GM10847 (cell line): ENCODE measurements around the gene MAP4K5.

Source experiments
- POLR2A ChIP-seq: IDR thresholded peaks from 2 replicates; pipeline ENCODE4 v1.6.1; 2011; ENCODE audit not compliant: insufficient read length; ENCODE audit errors: extremely low read depth

Gene MAP4K5

DNA sequence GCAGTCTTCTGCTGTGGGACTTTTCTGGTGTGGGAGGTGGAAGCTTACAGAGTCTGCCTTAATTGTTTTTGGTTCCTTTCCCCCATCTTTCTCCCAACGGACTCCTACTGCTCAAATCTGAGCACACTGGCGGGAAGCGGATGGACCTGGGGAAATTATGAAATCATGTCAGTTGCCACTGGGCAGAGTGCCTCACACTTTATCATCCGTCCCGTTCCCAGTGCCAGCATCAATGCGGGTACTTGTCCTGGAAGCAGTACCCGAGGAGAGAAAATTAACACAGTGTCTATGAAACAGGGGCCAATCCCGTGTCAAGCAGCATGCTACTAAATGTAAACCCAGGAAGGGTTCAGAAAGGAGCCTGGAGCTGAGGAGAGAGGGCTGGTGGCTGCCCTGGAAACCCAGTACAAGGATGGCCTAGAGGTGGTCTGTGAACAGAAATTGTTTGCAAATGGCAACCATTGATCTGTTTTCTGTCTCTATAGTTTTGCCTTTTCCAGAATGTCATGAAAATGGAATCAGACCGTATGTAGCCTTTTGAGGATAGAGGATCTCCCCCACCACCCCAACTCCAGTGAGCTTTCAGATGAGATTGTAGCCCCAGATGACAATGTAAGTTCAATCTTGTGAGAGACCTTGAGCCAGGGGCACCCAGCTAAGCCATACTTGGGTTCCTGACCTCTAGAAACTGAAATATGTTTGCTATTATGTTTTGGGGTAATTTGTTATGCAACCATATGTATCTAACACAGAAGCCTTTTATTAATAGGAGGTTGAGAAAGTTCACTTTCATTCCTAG is 134.8 kb downstream of the MAP4K5 start:
- TF ChIP-seq POLR2A: no peak

DNA sequence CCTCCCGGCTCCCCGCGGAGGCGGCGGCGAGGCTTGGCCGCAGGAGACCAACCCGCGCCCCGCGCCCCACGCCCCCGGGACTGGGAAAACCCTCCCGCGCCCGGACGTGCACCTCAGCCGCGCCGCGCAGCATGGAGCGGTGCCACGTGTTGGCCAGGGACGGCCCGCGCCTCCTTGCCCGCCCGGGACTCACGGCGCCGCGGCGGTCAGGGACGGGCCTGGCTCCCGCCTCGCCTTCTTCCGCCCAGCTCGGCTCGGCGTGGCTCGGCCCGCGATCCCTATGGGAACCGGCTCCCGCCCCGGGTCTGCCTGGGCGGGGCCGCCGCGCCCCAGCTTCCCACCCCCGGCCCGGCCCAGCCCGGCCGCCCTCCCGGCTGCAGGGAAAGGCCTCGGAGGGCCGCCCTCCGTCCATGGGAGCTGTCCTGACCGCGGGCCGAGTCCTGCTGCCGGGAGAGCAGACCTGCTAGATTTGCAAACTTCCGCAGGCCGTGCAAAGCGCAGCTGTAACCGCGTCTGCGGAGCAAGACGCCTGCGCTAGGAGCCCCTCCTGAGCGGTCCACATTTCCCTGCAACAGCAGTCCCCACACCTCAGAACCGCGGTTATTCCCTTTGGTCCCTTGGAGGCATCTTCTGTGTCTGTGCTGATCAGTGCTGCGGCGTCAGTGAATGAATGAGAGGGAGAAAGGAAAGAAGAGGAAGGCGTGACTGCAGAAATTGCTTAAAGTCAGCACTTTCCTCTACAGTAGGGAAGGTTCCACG is 135.6 kb downstream of the MAP4K5 start, which contains the start of gene CDKL1:
Gene CDKL1 (minus strand): TSS at position 251 of the 759 bp plus-strand sequence. CDS start 1,013 bp downstream, outside the sequence.
- TF ChIP-seq POLR2A: peak; percentile 27

DNA sequence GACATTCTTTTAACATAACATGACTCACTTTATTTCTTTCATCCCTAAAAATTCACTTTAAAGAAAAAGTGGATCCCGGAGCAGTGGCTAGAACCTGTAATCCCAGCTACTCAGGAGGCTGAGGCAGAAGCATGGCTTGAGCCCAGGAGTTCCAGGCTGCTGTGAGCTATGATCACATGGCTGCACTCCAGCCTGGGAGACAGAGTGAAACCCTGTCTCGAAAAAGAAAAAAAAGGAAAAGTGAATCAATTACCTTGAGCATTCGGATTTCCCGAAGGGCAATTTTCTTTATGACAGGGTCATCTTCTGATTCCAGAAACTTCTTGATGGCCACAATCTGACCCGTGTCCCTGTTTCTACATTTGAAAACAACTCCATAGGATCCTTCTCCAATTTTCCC is 136.9 kb downstream of the MAP4K5 start:
- no peak for TF ChIP-seq POLR2A

DNA sequence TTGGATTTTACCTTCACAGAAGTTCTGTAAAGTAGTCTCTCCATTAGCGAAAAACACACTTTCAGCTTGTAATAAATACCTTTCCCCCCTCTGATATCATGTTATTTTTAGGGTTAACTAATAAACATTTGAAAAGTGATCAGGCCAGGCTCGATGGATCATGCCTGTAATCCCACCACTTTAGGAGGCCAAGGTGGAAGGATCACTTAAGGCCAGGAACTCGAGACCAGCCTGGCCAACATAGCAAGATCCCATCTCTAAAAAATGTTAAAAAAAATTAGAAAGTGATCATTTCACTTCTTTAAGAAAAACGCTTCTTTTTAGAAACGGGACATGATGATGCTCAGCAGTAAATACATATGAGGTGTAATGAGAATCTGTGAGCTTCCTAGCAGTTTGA is 137.7 kb downstream of the MAP4K5 start:
- no peak for TF ChIP-seq POLR2A

DNA sequence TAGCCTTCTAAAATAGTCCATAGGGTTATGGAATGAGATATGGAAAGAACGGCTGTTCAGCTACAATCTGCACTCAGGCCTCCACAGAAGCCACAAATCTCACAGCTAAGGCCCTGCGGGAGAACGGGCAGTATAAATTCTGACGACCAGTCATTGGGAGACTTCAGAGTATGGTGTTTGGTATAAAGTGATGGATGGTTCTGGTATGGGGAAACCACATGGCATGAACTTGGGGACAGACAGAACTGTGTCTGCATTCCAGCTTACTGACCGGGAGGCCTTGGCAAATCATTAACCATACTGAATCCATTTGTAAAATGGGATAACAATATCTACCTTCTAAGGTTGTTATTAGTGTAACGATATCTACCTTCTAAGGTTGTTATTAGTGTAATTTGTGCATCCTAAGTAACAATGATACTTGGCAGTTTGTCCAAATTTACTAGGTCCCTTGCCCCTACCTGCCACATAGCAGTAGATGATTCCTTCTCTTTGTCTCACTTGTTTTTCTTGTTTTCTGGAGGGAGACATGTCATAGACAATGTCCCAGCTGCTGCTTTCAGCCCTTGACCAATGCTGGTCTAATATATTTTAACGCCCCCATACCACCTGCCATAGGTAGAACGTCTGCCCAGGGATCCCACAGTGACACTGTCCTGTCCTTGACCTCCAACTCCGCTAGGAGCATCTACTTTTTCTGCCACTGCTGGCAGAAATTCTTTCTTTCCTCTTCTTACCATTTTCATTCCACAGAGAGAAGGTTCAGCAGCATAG is 142.5 kb downstream of the MAP4K5 start:
- no peak for TF ChIP-seq POLR2A

DNA sequence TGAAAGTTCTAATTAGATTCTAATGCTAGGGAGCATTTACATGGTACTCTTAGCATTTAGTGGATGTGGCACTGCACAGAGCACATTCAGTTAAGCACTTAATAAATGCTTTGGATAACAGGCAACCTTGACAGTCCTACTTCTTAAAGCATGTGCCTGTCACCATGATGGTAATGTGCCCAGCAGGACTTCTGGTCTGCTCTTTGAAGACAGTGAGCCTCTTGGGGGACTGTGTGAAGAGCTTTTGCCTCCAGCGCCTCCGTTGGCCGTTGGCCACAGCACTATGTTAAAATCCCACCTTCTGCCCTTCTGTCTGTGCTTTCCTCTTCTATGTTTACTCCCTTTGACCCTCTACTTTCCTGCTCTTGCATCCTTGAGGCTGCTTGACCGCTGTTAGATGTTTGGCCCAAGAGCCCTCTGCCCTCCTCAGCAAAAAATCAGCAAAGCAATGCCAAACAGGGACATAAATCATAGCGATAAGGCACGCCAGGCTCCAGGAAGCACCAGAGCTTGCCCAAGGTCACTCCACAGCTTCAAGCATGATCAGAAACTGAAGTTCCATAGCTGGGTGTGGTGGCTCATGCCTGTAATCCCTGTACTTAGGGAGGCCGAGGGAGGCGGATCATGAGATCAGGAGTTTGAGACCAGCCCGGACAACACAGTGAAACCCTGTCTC is 144.0 kb downstream of the MAP4K5 start:
- no peak for TF ChIP-seq POLR2A

DNA sequence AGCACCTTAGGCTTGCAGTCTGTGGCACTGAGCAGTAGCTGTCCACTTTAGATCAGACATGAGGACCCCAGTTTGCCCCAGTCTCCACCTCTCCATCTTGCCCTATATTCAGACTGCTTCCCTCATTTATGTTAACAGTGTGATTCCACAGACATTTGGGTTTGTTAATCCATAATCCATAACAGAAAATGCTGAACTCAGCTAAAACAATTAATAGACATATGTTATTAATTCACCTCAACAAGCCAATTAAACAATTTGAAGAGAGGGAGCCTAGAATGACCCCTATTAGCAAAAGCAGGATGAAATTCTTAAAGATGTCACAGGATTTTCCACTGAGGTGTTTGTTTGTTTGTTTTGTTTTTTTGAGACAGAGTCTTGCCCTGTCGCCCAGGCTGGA is 144.8 kb downstream of the MAP4K5 start:
- no peak for TF ChIP-seq POLR2A

DNA sequence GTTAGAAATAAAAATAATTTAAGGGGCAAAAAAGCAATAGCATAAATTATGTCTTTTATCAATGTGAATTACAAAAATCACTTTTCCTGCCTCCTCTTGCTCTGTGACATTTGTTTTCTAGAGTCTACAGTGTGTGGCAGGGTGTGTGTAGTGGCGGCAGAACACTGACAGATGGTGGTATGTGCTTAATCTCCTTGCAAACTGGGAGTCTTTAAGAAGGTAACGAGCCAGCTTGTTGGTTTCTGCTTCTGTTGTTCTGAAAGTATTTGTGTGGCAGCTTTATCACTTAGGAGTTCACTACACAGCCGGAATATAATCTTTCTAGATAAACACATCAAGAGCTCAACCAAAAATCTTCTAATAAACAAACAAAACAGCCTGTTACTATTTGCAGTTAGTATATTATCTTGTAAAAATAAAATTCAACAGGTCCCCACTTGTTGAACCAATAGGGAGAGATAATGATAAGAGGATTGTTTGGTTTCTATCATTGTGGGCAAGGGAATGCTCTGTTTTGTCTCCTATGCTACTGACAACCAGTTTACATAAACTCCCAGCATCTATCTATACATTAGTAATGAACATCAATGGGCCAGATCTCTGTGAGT is 148.6 kb downstream of the MAP4K5 start:
- TF ChIP-seq POLR2A: no peak

DNA sequence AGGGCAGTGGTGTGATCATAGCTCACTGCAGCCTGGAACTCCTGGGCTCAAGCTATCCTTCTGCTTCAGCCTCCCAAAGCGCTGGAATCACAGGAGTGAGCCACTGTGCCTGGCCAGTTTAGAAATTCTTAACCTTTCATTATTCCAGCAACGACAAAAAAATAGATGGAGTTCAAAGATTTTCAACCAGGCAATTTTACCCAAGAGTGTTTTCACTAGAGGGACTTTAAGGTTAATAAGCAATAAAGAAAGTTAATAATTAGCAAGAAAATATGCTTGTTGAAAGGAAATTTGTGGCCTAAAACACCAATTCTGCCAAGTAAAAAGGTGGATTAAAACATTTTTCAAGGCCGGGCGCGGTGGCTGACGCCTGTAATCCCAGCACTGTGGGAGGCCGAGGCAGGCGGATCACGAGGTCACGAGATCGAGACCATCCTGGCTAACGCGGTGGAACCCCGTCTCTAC is 150.5 kb downstream of the MAP4K5 start:
- no peak for TF ChIP-seq POLR2A

DNA sequence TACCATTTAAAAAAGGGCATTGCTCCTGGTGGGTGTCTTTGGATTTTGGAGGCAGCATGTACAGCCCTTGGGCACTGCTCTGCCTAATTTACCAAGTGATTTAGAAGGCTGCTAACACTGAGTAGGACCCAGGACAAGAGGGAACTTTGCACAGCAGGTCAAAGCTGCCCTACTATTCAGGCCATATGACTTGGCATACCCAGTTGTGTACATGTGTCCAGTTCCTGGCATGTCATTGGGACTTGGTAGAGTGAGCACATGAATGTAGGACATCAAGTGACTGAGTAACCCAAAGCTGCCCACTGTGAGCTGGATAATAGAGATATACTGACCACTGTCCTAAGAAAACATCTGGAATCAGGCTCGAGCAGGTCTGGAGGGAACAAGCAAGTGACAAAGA is 151.4 kb downstream of the MAP4K5 start:
- TF ChIP-seq POLR2A: no peak

DNA sequence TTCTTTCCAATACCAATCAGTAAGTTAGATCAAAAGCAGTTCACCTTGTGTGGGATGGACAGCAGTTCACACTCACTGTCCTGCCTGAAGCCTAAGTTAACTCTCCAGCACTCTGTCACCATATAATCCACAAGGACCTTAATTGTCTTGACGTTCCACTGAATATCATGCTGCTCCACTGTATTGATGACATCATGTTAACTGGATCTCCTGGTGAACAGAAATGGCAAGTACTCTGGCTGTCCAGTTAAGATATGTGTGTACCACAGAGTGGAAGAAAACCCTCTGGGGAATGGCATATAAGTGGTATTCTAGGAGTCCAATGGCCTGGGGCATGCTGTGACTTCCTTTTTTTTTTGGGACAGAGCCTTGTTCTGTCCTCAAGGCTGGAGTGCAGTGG is 151.9 kb downstream of the MAP4K5 start:
- TF ChIP-seq POLR2A: no peak

DNA sequence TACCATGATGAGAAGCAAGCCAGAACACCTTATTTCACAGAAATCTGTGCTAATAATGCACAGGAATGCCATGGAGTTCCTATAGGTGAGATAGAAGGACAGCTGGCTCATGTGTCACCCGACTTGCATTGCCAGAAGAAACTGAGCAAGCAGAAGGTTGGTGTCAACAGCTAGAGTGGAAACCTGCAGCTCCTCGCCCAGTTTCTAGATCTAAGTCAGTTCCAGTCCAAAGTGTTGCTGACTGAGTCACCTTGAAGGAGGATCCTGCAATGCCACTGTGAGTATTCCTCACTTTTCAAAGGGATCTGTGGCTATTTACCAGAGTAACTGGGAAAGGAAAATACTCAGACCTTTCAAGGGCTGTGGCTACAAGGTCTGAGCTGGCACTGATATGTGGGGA is 152.8 kb downstream of the MAP4K5 start:
- no peak for TF ChIP-seq POLR2A

DNA sequence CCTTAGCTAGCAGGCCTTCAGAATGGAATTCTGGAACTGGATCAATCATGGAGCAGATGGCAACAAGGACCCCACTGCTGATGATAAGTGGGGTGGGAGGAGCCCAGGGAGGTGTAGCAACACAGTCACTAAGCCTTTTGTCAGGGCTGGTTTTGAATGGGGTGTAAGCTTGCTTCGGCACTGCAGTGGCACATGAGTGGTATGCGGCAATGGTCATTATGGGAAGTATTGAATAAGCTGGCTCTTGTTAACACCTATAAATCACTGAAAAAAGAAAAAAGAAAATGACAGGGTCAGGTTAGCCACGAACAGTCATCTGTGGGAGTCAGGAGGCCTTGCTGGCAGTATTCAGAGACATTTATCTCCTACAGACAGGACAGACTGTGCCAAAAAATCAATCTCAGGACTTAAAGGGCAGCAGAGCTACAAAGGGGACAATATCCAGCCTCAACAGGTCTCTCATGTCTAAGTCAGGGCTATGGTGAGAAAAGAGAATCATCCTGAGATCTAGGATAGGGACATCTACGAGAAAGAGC is 154.8 kb downstream of the MAP4K5 start:
- no peak for TF ChIP-seq POLR2A

DNA sequence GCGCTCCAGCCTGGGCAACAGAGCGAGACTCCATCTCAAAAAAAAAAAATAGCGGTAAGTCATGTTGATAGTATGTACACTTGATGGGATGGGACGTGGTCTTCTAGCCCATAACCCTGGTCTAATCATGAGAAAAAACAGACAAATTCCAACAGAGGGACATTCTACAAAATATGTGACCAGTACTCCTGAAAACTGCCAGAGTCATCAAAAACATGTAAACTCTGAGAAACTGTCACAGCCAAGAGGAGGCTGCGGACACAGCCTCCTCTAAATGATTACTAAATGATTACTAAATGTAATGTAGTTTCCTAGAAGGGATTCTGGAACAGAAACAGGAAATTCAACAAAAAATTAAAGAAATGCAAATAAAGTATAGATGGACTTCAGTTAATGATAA is 156.6 kb downstream of the MAP4K5 start:
- no peak for TF ChIP-seq POLR2A

DNA sequence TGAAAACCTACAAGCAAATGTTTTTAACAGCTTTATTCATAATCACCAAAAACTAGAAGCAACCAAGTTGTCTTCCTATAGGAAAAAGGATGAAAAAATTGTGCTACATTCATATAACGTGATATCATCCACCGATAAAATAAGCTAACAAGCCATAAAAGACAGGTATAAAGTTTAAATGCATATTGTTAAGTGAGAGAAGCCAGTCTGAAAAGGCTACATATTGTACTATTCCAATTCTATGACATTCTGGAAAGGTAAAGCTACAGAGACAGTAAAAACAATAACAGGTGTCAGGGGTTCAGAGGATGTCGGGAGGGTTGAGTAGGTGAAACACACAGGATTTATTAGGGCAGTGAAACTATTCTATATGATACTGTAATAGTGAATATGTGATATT is 158.4 kb downstream of the MAP4K5 start:
- no peak for TF ChIP-seq POLR2A

DNA sequence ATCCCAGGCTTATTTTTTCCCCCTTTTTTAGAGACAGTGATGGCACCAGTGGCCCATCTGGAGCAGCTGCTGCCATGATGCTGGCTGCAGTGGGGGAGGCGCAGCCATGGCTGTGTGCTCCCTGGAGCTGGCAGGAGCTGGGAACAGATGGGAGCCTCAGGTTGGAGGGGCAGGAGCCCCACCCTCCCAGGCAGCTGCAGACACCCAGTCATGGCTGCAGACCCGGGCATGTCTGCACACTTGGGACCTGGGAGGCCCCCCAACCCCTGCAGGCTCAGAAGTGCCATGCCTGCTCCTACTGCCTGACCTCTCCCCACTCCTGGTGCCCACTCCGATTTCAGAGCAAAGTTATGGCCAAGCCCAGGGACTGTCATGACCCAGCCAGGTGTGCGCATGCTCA is 160.8 kb downstream of the MAP4K5 start:
- no peak for TF ChIP-seq POLR2A
